HepG2 (cell line): ENCODE results near the gene LRRC43. TPM values are rescaled to one million over a fixed set of nuclear protein-coding genes. Genes with fewer than 3 reads are reported as not detected.
A peak's percentile ranks its signal among the peaks of the same experiment; 100 is the strongest.

Experiments
- ASH2L ChIP-seq: fragments of 300-600, 200-600 bp; sonication (generic); IDR thresholded peaks from 2 replicates; pipeline ENCODE4 v1.7.0; 2017; ENCODE audit warnings: low read depth, mild to moderate bottlenecking, moderate library complexity, mixed read lengths, low read length; ENCODE audit not compliant: insufficient read length
- ETV5 ChIP-seq: IDR thresholded peaks from 2 replicates; pipeline ENCODE4 v1.6.1; 2018; ENCODE audit warnings: missing biosample characterization, missing genetic modification reagents, inconsistent platforms, borderline replicate concordance
- EZH2 ChIP-seq: conservative IDR thresholded peaks from 2 replicates; pipeline ENCODE4 v1.6.1; 2012; ENCODE audit warnings: mild to moderate bottlenecking, low read depth, low read length, moderate library complexity
- GLI4 ChIP-seq: sonication (generic); formaldehyde crosslinking; IDR thresholded peaks from 2 replicates; pipeline ENCODE4 v1.5.1; 2020; ENCODE audit warnings: missing genetic modification reagents, mild to moderate bottlenecking, moderate library complexity, borderline replicate concordance
- HOXA5 ChIP-seq: sonication (generic); formaldehyde crosslinking; IDR thresholded peaks from 2 replicates; pipeline ENCODE4 v1.4.0; 2020; ENCODE audit warnings: missing genetic modification reagents
- MATR3 ChIP-seq: sonication (generic); formaldehyde crosslinking; IDR thresholded peaks from 2 replicates; pipeline ENCODE4 v1.4.0; 2020; ENCODE audit warnings: missing genetic modification reagents
- RAD21 ChIP-seq: fragments of 450-650 bp; formaldehyde crosslinking; IDR thresholded peaks from 2 replicates; pipeline ENCODE4 v1.5.0; 2020; ENCODE audit warnings: mild to moderate bottlenecking
- TARDBP ChIP-seq: sonication (generic); formaldehyde crosslinking; IDR thresholded peaks from 2 replicates; pipeline ENCODE4 v1.8.0; 2022; ENCODE audit warnings: mild to moderate bottlenecking, missing genetic modification reagents
- ZNF20 ChIP-seq: sonication (generic); formaldehyde crosslinking; IDR thresholded peaks from 2 replicates; pipeline ENCODE4 v1.4.0; 2020; ENCODE audit warnings: mild to moderate bottlenecking, moderate library complexity, missing genetic modification reagents
- ZNF589 ChIP-seq: sonication (generic); formaldehyde crosslinking; conservative IDR thresholded peaks from 2 replicates; pipeline ENCODE4 v1.8.0; 2022; ENCODE audit warnings: mild to moderate bottlenecking, moderate library complexity, missing genetic modification reagents
- ZNF616 ChIP-seq: sonication (generic); formaldehyde crosslinking; IDR thresholded peaks from 2 replicates; pipeline ENCODE4 v1.5.0; 2020; ENCODE audit warnings: low read depth, mild to moderate bottlenecking, missing genetic modification reagents
- polyA plus RNA-seq, 8 experiments: library from polyadenylated mRNA; depleted of rRNA in 3 of 8; stranded (reverse) in 7 of 8; unstranded in 1 of 8; fragments of >200 nt; fragmentation: Illumina TruSeq in 4 of 8; extraction: Trizol in 4 of 8; gene quantifications; 2 replicates each; pipeline versions ENCODE4 v1.2.1 to v1.2.3, GENCODE V29; 2011 to 2016; ENCODE audit warnings: low read depth in 4 of 8, missing spikeins in 1 of 8, mixed read lengths in 1 of 8; ENCODE audit not compliant: insufficient read depth in 1 of 8
- total RNA-seq, 5 experiments: library from RNA; depleted of rRNA; stranded (reverse); fragments of >200 nt; fragmentation: Illumina TruSeq; extraction: Trizol; gene quantifications; 2 replicates each; pipeline ENCODE4 v1.2.3, GENCODE V29; 2016; ENCODE audit warnings: low read depth in 1 of 5
- TF ChIP-seq, protein P1 (sequence below): sonication (generic); formaldehyde crosslinking; IDR thresholded peaks from 2 replicates; pipeline ENCODE4 v1.8.1; 2023; ENCODE audit warnings: missing genetic modification reagents, inconsistent platforms, borderline replicate concordance
- TF ChIP-seq, protein P2 (sequence below): sonication (generic); formaldehyde crosslinking; conservative IDR thresholded peaks from 2 replicates; pipeline ENCODE4 v1.4.0; 2020; ENCODE audit warnings: missing genetic modification reagents
- TF ChIP-seq, protein P3 (sequence below): sonication (generic); formaldehyde crosslinking; IDR thresholded peaks from 2 replicates; pipeline ENCODE4 v1.4.0; 2020; ENCODE audit warnings: missing genetic modification reagents, borderline replicate concordance
- TF ChIP-seq, protein P4 (sequence below): IDR thresholded peaks from 2 replicates; pipeline ENCODE4 v1.6.1; 2016; ENCODE audit warnings: missing biosample characterization, missing genetic modification reagents, low read depth
- TF ChIP-seq, protein P5 (sequence below): sonication (generic); formaldehyde crosslinking; IDR thresholded peaks from 2 replicates; pipeline ENCODE4 v1.8.0; 2023; ENCODE audit warnings: mild to moderate bottlenecking, missing genetic modification reagents

Gene LRRC43
- total and polyA plus RNA-seq, 2 of the 13 experiments (the other 11 are each of a cell fraction or from before 2014, with no cell fraction given), result not detected

DNA sequence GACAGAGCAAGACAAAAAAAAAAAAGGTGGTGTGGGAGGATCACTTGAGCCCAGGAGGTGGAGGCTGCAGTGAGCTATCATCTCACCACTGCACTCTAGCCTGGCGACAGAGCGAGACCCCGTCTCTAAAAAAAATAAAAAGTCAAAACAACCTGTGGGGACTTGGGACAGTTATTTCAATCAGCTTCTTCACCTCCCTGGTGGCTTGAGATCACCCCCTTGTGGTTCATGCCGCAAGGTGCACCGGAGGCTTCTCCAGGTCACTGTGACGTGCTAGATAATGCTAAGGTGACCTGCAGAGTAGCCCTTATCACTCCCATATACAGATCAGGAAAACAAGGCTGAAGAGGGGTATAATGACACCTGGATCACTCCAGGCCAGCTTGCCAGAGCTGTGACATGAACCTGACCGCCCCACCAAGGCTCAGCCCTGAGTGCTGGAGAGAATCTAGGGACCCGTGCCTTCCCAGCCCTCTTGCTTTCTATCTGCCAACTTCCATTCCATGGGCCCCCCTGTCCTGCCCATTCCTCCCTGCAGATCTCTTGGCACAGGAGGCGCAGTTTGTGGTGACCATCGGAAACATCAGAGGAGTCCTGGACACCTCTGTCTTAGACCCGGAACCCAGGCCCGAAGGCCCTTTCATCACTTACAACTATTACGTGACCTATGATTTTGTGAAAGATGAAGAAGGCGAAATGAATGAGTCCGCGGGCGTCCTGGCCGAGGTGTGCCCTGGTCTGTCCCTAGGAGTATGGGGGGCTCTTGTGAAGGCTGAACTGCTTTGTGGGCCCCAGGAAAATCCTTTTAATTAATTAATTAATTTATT is 8.1 kb downstream of the LRRC43 start (continued):
- TF ChIP-seq, protein P1, sequence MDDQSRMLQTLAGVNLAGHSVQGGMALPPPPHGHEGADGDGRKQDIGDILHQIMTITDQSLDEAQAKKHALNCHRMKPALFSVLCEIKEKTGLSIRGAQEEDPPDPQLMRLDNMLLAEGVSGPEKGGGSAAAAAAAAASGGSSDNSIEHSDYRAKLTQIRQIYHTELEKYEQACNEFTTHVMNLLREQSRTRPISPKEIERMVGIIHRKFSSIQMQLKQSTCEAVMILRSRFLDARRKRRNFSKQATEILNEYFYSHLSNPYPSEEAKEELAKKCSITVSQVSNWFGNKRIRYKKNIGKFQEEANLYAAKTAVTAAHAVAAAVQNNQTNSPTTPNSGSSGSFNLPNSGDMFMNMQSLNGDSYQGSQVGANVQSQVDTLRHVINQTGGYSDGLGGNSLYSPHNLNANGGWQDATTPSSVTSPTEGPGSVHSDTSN, result no peak
- TF ChIP-seq MATR3 (CRISPR knock-in tag) (no peak), ASH2L (no peak), TARDBP (CRISPR knock-in tag) (no peak), ETV5 (CRISPR knock-in tag) (no peak), EZH2 (no peak), ZNF20 (CRISPR knock-in tag) (no peak), RAD21 (CRISPR knock-in tag) (peak; percentile 83), HOXA5 (CRISPR knock-in tag) (no peak), ZNF616 (CRISPR knock-in tag) (no peak), ZNF589 (CRISPR knock-in tag) (no peak), GLI4 (CRISPR knock-in tag) (no peak)
- TF ChIP-seq, protein P2, sequence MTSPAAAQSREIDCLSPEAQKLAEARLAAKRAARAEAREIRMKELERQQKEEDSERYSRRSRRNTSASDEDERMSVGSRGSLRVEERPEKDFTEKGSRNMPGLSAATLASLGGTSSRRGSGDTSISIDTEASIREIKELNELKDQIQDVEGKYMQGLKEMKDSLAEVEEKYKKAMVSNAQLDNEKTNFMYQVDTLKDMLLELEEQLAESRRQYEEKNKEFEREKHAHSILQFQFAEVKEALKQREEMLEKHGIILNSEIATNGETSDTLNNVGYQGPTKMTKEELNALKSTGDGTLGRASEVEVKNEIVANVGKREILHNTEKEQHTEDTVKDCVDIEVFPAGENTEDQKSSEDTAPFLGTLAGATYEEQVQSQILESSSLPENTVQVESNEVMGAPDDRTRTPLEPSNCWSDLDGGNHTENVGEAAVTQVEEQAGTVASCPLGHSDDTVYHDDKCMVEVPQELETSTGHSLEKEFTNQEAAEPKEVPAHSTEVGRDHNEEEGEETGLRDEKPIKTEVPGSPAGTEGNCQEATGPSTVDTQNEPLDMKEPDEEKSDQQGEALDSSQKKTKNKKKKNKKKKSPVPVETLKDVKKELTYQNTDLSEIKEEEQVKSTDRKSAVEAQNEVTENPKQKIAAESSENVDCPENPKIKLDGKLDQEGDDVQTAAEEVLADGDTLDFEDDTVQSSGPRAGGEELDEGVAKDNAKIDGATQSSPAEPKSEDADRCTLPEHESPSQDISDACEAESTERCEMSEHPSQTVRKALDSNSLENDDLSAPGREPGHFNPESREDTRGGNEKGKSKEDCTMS (CRISPR knock-in tag), result no peak
- TF ChIP-seq, protein P3, sequence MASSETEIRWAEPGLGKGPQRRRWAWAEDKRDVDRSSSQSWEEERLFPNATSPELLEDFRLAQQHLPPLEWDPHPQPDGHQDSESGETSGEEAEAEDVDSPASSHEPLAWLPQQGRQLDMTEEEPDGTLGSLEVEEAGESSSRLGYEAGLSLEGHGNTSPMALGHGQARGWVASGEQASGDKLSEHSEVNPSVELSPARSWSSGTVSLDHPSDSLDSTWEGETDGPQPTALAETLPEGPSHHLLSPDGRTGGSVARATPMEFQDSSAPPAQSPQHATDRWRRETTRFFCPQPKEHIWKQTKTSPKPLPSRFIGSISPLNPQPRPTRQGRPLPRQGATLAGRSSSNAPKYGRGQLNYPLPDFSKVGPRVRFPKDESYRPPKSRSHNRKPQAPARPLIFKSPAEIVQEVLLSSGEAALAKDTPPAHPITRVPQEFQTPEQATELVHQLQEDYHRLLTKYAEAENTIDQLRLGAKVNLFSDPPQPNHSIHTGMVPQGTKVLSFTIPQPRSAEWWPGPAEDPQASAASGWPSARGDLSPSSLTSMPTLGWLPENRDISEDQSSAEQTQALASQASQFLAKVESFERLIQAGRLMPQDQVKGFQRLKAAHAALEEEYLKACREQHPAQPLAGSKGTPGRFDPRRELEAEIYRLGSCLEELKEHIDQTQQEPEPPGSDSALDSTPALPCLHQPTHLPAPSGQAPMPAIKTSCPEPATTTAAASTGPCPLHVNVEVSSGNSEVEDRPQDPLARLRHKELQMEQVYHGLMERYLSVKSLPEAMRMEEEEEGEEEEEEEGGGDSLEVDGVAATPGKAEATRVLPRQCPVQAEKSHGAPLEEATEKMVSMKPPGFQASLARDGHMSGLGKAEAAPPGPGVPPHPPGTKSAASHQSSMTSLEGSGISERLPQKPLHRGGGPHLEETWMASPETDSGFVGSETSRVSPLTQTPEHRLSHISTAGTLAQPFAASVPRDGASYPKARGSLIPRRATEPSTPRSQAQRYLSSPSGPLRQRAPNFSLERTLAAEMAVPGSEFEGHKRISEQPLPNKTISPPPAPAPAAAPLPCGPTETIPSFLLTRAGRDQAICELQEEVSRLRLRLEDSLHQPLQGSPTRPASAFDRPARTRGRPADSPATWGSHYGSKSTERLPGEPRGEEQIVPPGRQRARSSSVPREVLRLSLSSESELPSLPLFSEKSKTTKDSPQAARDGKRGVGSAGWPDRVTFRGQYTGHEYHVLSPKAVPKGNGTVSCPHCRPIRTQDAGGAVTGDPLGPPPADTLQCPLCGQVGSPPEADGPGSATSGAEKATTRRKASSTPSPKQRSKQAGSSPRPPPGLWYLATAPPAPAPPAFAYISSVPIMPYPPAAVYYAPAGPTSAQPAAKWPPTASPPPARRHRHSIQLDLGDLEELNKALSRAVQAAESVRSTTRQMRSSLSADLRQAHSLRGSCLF, result no peak
- TF ChIP-seq, protein P4, sequence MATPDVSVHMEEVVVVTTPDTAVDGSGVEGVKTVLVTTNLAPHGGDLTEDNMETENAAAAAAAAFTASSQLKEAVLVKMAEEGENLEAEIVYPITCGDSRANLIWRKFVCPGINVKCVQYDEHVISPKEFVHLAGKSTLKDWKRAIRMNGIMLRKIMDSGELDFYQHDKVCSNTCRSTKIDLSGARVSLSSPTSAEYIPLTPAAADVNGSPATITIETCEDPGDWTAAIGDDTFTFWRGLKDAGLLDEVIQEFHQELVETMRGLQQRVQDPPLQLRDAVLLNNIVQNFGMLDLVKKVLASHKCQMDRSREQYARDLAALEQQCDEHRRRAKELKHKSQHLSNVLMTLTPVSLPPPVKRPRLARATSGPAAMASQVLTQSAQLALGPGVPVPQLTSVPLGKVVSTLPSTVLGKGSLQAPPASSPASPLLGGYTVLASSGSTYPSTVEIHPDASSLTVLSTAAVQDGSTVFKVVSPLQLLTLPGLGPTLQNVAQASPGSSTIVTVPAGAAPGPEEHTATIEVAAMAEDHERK, result no peak
- TF ChIP-seq, protein P5, sequence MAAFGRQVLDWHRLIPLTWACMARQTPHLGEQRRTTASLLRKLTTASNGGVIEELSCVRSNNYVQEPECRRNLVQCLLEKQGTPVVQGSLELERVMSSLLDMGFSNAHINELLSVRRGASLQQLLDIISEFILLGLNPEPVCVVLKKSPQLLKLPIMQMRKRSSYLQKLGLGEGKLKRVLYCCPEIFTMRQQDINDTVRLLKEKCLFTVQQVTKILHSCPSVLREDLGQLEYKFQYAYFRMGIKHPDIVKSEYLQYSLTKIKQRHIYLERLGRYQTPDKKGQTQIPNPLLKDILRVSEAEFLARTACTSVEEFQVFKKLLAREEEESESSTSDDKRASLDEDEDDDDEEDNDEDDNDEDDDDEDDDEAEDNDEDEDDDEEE (CRISPR knock-in tag), result no peak
